IMR-90 (cell line): ENCODE results near the gene SLC22A7. TPM values are rescaled to one million over a fixed set of nuclear protein-coding genes. Genes with fewer than 3 reads are reported as not detected.

Source experiments
- ATAC-seq: fragments of 200-7000 bp; cut with Tn5 transposase; 2 replicates; pipeline ENCODE4 v1.9.1; 2020; ENCODE audit warnings: low read depth, mild to moderate bottlenecking, moderate library complexity
- BruUV-seq: library from RNA; stranded (reverse); fragments of 400-500 nt; replicated peaks from 2 replicates; lab custom pipeline; 2021; lab: Mats Ljungman, UMichigan
- CTCF ChIA-PET: fragments of 300-600 bp; formaldehyde crosslinking; extraction: SDS; loops from one replicate; lab custom pipeline; 2021; ENCODE audit warnings: antibody characterized with exemption; lab: Yijun Ruan, JAX
- POLR2A ChIA-PET: fragments of 300-600 bp; sonication (Branson Sonifier 250); formaldehyde crosslinking; loops from one replicate; lab custom pipeline; 2022; ENCODE audit warnings: antibody characterized with exemption; ENCODE audit not compliant: unreplicated experiment; lab: Charles Lee
- DNase-seq: peaks from one replicate; pipeline ENCODE4 v3.0.0; 2013
- H2AFZ ChIP-seq: replicated peaks from 2 replicates; pipeline ENCODE3; 2013; ENCODE audit warnings: low read length, mild to moderate bottlenecking; ENCODE audit not compliant: poor library complexity
- H2AK5ac ChIP-seq: 2 replicates; pipeline ENCODE4 v1.6.1; 2013; ENCODE audit warnings: low read depth, low read length, inconsistent platforms
- H2AK9ac ChIP-seq: replicated peaks from 2 replicates; pipeline ENCODE3; 2013; ENCODE audit warnings: mild to moderate bottlenecking, low read depth, low read length, moderate library complexity; ENCODE audit not compliant: poor library complexity
- H2BK120ac ChIP-seq: 2 replicates; pipeline ENCODE4 v1.6.1; 2013; ENCODE audit warnings: low read depth, low read length, inconsistent platforms
- H2BK15ac ChIP-seq: 3 replicates; pipeline ENCODE4 v1.6.1; 2013; ENCODE audit warnings: low read depth, low read length, inconsistent platforms
- H2BK20ac ChIP-seq: 2 replicates; pipeline ENCODE4 v1.6.1; 2013; ENCODE audit warnings: low read depth, mild to moderate bottlenecking, inconsistent platforms, low read length, moderate library complexity
- H2BK5ac ChIP-seq: 2 replicates; pipeline ENCODE4 v1.6.1; 2013; ENCODE audit warnings: mild to moderate bottlenecking, low read depth, low read length, inconsistent platforms; ENCODE audit not compliant: poor library complexity, severe bottlenecking
- H3K14ac ChIP-seq: replicated peaks from 2 replicates; pipeline ENCODE4 v1.6.1; 2013; ENCODE audit warnings: low read depth, low read length, inconsistent platforms
- H3K18ac ChIP-seq: 2 replicates; pipeline ENCODE4 v1.6.1; 2013; ENCODE audit warnings: low read depth, low read length, control low read depth
- H3K23ac ChIP-seq: 2 replicates; pipeline ENCODE4 v1.6.1; 2013; ENCODE audit warnings: low read depth, low read length, inconsistent platforms
- H3K27ac ChIP-seq: 2 replicates; pipeline ENCODE4 v1.5.1; 2013; ENCODE audit warnings: mild to moderate bottlenecking, control low read depth, low read length; ENCODE audit not compliant: insufficient read depth
- H3K27me3 ChIP-seq: 2 replicates; pipeline ENCODE4 v1.6.1; 2013; ENCODE audit warnings: low read length; ENCODE audit not compliant: control insufficient read depth, insufficient read depth
- H3K36me3 ChIP-seq: 2 replicates; pipeline ENCODE4 v1.6.1; 2013; ENCODE audit warnings: low read length, mixed read lengths; ENCODE audit not compliant: control insufficient read depth, insufficient read depth
- H3K4ac ChIP-seq: 2 replicates; pipeline ENCODE4 v1.6.1; 2013; ENCODE audit warnings: low read depth, low read length, inconsistent platforms
- H3K4me1 ChIP-seq: 2 replicates; pipeline ENCODE4 v1.6.1; 2013; ENCODE audit warnings: low read length, mixed read lengths; ENCODE audit not compliant: control insufficient read depth, insufficient read depth
- H3K4me2 ChIP-seq: 2 replicates; pipeline ENCODE4 v1.6.1; 2013; ENCODE audit warnings: low read depth, mild to moderate bottlenecking, control low read depth, low read length, moderate library complexity
- H3K4me3 ChIP-seq: 2 replicates; pipeline ENCODE4 v1.5.1; 2013; ENCODE audit warnings: low read depth, mild to moderate bottlenecking, control low read depth, low read length, moderate library complexity; ENCODE audit not compliant: insufficient read depth
- H3K56ac ChIP-seq: 2 replicates; pipeline ENCODE4 v1.6.1; 2013; ENCODE audit warnings: low read length, inconsistent platforms; ENCODE audit not compliant: insufficient read depth; ENCODE audit errors: extremely low read depth
- H3K79me1 ChIP-seq, 2 experiments: 2 replicates each; pipeline ENCODE4 v1.6.1; 2013; ENCODE audit warnings: low read length in 2 of 2, inconsistent platforms in 1 of 2, low read depth in 1 of 2
- H3K9ac ChIP-seq: 2 replicates; pipeline ENCODE4 v1.6.1; 2013; ENCODE audit warnings: low read depth, low read length, control low read depth
- H3K9me1 ChIP-seq: 2 replicates; pipeline ENCODE4 v1.6.1; 2013; ENCODE audit warnings: low read length, inconsistent platforms; ENCODE audit not compliant: insufficient read depth
- H3K9me3 ChIP-seq: 2 replicates; pipeline ENCODE4 v1.6.1; 2013; ENCODE audit warnings: low read length; ENCODE audit not compliant: control insufficient read depth, insufficient read depth
- H4K20me1 ChIP-seq: 2 replicates; pipeline ENCODE4 v1.6.1; 2013; ENCODE audit warnings: low read length, inconsistent platforms; ENCODE audit not compliant: insufficient read depth
- H4K5ac ChIP-seq: 2 replicates; pipeline ENCODE4 v1.6.1; 2013; ENCODE audit warnings: mild to moderate bottlenecking, low read depth, low read length, control low read depth
- H4K8ac ChIP-seq, 2 experiments: 2 replicates each; pipeline ENCODE4 v1.6.1; 2013; ENCODE audit warnings: low read depth in 2 of 2, low read length in 2 of 2, control low read depth in 1 of 2, inconsistent platforms in 1 of 2
- H4K91ac ChIP-seq: 2 replicates; pipeline ENCODE4 v1.6.1; 2013; ENCODE audit warnings: low read depth, low read length, inconsistent platforms; ENCODE audit not compliant: insufficient read depth
- CEBPB ChIP-seq: IDR thresholded peaks from 2 replicates; pipeline ENCODE4 v1.6.1; 2012; ENCODE audit warnings: low read depth, low read length, improper control_type of control experiment
- ELK1 ChIP-seq: fragments of 150-350 bp; IDR thresholded peaks from 2 replicates; pipeline ENCODE4 v1.6.1; 2016; ENCODE audit warnings: low read depth, mild to moderate bottlenecking, low read length, moderate library complexity, borderline replicate concordance
- SMC3 ChIP-seq: fragments of 150-350 bp; IDR thresholded peaks from 2 replicates; pipeline ENCODE4 v1.6.1; 2016; ENCODE audit warnings: low read depth, mild to moderate bottlenecking, antibody characterized with exemption, low read length, moderate library complexity
- WGBS, 2 experiments: methylation state at CpG; one replicate each; pipeline versions ENCODE4 v1.1.5 to v1.1.7; 2013; ENCODE audit warnings: missing lambda C conversion rate in 2 of 2; ENCODE audit not compliant: insufficient read length in 1 of 2; ENCODE audit errors: extremely low coverage in 2 of 2; 5-methylcytosine and 5-hydroxymethylcytosine counted together
- dilution Hi-C: fragments of 300-500 bp; cut with HindIII; formaldehyde crosslinking; loops from one replicate; pipeline ENCODE4 v1.14.3; 2018; ENCODE audit warnings: low sequenced_read_pairs; ENCODE audit not compliant: unreplicated experiment
- in situ Hi-C: fragments of 300-500 bp; cut with MboI; formaldehyde crosslinking; loops from 3 replicates; pipeline ENCODE4 v1.14.3; 2019; ENCODE audit warnings: low sequenced_read_pairs, inconsistent platforms, mixed read lengths
- intact Hi-C: fragments of 100-400 bp; cut with micrococcal nuclease; formaldehyde crosslinking; loops from 2 replicates; pipeline ENCODE4 v1.10.0; 2022
- polyA plus RNA-seq, 3 experiments: library from polyadenylated mRNA; depleted of rRNA; stranded (reverse); fragments of >200 nt; gene quantifications; 2 replicates each; pipeline ENCODE4 v1.2.3, GENCODE V29; 2012; ENCODE audit warnings: low replicate concordance in 1 of 3
- total RNA-seq: library from RNA; depleted of rRNA; stranded (reverse); fragments of >200 nt; gene quantifications from 2 replicates; pipeline ENCODE4 v1.2.3, GENCODE V29; 2012

SLC22A7 gene
- total and polyA plus RNA-seq, 2 of the 4 experiments (the other 2 are of a cell fraction), result not detected

- POLR2A ChIA-PET, result no interaction called here
- H3K36me3 ChIP-seq, result no peaks in the 10 kb centered on the region
- no TSS peak for BruUV-seq
- H3K4me2 ChIP-seq, result no peak overlapping the region
- H2AK9ac ChIP-seq, result no peak overlapping the region
- no peak overlapping the region for H3K4me3 ChIP-seq
- no peak overlapping the region for H2AK5ac ChIP-seq
- H4K91ac ChIP-seq, result no peak overlapping the region
- H3K4me1 ChIP-seq, result no peaks in the 10 kb centered on the region
- dilution Hi-C loops (no loop called here), in situ Hi-C loops (no loop called here), intact Hi-C loops (no loop called here)
- H2BK120ac ChIP-seq, result no peak overlapping the region
- whole genome bisulfite sequencing, 2 experiments, result 90% methylated on average over 2 of the region's 5 CpGs; no CpG with 5 or more reads in 1 of the 2 experiments
- H3K79me1 ChIP-seq, result no peaks in the 10 kb centered on the region
- H2AFZ ChIP-seq, result no peak overlapping the region
- H3K27me3 ChIP-seq, result peaks cover 39% of the 10 kb centered on the region
- H4K8ac ChIP-seq, result no peak overlapping the region
- no peak overlapping the region for H2BK15ac ChIP-seq
- H3K18ac ChIP-seq, result no peak overlapping the region
- DNase-seq (no peak), ATAC-seq (no peak)
- H3K9me3 ChIP-seq, result no peaks in the 10 kb centered on the region
- no peak overlapping the region for H3K14ac ChIP-seq
- H3K23ac ChIP-seq, result no peak overlapping the region
- H3K27ac ChIP-seq, result no peak overlapping the region
- H3K9me1 ChIP-seq, result no peaks in the 10 kb centered on the region
- no peak overlapping the region for H2BK5ac ChIP-seq
- H3K56ac ChIP-seq, result no peak overlapping the region
- no peaks in the 10 kb centered on the region for H4K20me1 ChIP-seq
- no peak overlapping the region for H4K5ac ChIP-seq
- H3K9ac ChIP-seq, result no peak overlapping the region
- CTCF ChIA-PET, result no interaction called here
- TF ChIP-seq CEBPB, result no peak
- no peak for TF ChIP-seq SMC3
- no peak for TF ChIP-seq ELK1
- H2BK20ac ChIP-seq, result no peak overlapping the region
- no peak overlapping the region for H3K4ac ChIP-seq
Observed at GRCh38 chr6:43285832-43286231, 12.2 kb upstream of the SLC22A7 start.
